ENCODE results near the gene CCDC60. TPM values are rescaled to one million over a fixed set of nuclear protein-coding genes. Genes with fewer than 3 reads are reported as not detected.
"Not testable (repeated sequence)": the region's sequence is repeated elsewhere in the genome, so short reads cannot be mapped to it uniquely, and the experiment has no call there.

CCDC60 gene
- total RNA-seq, 1 donor = not detected

DNA sequence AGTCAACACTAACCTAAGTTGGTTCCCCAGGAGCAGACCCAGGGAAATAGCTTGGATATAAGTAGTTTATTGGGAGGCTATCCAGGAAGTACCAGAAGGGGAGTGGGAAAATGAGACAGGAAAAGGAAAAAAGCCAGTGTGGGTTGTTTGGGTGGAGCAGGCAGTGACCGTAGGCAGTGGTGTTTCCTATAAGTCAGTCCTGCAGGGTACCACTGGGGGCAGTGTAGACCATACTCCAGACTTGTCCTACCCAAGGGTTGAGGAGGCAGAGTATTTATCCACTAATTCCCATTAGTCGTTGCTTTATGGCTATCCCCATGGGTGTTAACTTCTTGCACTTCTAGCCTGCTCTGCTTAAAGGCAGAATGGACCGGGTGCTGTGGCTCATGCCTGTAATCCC, 6.4 kb upstream of the CCDC60 start:
- DNase-seq (ENCODE audit: low read depth in 2 of 3, low spot score in 2 of 3) = no peak

DNA sequence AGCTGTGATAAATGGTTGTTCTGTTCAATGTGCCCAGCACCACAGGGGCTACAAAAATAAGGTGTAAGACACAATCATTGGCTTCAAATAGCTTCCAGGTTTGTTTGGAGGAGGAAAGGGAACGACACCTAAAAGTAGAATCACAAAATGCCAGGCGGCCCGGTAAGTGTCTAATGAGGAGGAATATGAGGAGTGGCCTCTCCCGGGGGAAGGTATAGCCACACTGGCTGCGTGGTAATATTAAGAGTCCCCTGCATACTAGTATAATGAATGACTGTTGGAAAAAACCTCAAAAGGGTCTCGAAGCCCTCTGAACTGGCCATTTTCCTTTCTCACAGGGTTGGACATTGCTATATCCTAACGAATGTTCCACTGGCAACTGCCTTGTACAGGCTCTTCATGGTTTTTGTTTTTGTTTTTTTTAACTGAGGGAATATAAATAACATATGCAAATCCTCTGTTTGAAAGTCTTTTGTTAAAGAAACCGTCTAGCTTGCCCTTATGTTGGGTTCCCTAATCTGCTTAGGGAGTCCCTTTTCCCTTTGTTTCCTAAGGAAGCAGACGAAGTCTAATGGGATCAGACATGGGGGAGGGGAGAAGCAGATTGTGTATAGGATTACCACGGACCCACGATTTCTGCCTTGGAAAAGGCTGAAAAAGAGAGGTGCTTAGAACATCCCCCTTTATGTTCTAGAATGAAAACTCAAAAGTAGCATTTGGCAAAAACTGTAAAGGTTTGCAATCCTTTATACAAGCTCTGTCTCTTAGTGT, 4.2 kb downstream of the CCDC60 start:
- DNase-seq (ENCODE audit: low read depth in 2 of 3, low spot score in 2 of 3) = no peak

DNA sequence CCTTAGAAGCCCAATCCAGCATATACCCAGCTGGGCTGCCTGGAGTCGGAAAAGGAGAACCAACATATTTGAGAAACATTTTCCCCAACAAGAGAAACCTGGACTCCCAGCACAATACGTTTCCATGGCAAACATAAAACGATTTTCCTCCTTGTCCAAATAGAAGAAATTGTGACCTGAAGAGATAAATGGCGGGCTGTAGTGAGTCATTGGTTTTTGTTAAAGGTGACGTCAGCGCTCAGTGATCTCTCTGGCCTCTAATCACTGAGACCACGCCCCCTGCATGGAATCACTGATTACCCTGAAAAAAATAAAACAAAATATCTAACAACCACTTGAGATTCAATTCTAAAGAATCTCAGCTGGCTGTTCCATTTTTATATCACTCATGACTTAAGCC, 6.0 kb downstream of the CCDC60 start:
- no peak for DNase-seq (ENCODE audit: low read depth in 2 of 3, low spot score in 2 of 3)

DNA sequence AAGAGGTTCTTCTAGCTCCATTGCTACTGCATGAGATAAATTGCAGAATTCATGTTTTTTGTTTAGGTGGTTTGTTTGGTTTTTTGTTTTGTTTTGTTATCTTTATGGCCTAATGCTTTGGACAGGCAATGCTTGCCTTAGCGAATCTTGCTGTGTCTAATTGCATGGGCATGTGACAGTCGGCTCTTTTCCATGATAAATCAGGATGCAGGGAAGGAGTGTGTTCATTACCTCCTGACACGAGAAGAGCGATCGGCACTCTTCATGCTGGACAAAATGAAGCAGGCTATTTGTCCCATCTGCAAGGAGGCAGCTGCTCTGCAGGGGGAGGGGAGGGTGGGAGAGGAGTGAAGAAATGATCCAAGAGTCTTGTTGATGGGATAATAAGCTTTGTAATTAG, 6.5 kb downstream of the CCDC60 start:
- DNase-seq (ENCODE audit: low read depth in 2 of 3, low spot score in 2 of 3) = no peak

DNA sequence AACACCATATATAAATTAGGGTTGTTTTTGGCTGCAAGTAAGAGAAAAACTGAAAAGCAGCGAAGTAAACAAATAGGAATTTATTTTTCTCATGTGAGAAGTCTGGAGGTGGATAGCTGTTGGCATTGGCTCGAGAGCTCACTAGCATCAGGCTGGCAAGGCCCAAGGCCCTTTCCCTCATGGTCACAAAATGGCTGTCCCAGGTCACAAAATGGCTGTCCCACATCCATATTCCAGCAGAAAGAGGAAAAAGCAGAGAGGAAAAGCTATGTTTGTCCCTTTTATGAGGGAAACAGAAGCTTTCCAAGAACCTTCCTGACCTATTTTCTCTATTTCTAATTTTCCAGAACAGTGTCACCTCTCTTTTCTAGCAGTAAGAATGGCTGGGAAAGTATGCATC, 7.5 kb downstream of the CCDC60 start:
- no peak for DNase-seq (ENCODE audit: low read depth in 2 of 3, low spot score in 2 of 3)

DNA sequence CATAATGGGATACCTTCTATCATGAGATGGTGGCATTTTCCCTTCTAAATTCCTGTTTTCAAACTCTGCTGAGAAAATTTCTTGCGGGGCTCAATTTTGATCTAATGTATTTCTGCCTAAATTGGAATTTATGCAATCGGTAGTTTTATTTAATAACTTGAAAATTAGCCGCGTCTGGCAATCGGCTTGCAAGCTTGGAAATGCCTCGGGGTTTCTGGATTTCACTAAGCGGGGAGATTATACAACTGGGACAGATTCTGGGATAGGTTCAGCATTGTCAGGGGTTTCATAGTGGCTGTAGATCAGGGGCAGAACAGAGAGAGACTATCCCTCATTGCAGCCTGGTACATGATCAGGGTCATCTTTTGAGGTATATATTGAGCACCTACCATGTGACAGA, 8.6 kb downstream of the CCDC60 start:
- DNase-seq (ENCODE audit: low read depth in 2 of 3, low spot score in 2 of 3) = no peak

DNA sequence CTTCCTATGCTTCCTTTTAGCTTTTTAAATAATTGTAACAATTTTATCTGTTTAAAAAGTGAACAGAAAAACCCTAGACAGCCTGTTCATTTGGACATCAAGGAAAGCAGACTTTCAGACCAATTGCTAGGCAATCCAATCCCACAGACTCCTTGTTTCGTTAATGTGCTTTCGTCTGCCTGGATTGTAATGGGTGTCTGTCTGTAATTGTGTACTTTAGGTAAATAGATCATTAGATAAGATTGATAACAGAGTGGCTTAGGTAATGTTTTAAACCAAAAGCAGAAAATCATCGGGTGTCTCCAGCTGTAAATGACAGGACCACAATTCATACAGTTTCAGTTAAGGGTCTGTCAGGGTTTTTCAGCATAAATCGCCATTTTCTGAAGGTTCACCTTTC, 19.6 kb downstream of the CCDC60 start:
- DNase-seq (ENCODE audit: low read depth in 2 of 3, low spot score in 2 of 3) = no peak

DNA sequence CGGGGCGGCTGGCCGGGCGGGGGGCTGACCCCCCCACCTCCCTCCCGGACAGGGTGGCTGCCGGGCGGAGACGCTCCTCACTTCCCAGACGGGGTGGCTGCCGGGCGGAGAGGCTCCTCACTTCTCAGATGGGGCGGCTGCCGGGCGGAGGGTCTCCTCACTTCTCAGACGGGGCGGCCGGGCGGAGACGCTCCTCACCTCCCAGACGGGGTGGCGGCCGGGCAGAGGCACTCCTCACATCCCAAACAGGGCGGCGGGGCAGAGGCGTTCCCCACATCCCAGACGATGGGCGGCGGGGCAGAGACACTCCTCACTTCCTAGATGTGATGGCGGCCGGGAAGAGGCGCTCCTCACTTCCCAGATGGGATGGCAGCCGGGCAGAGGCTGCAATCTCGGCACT, 25.8 kb downstream of the CCDC60 start:
- DNase-seq (ENCODE audit: low read depth in 2 of 3, low spot score in 2 of 3) = not testable (repeated sequence)

DNA sequence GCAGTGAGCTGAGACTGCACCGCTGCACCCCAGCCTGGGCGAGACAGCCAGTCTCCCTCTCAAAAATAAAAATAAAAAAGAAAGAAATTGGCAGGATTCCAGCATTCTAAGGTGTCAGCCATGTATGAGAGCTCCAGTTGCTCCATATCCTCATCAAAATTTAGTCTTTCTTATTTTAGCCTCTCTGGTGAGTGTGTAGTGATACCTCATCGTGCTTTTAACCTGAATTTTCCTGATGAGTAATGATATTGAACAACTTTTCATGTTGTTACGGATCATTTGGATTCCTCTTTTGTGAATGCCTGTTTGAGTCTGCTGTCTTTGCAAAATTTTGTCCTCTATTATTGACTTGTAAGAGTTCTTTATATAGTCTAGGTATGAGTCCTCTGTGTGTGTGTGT, 28.5 kb downstream of the CCDC60 start:
- DNase-seq (ENCODE audit: low read depth in 2 of 3, low spot score in 2 of 3) = no peak

DNA sequence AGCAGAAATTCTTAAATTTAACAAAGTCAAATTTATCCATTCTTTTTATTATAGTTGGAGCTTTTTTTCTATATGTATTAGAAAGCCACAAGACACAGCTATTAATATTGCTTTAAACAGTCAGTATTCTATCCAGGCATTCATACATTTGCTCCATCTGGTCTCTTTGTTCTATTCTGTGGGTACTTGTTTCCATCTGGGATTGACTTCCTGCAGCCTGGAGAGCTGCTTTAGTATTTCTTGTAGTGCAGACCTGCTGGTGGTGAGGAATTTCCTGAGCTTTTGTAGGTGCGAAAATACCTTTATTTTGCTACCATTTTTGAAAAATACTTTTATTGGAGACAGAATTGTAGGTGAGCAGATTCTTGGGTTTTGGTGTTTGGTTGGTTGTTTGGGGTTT, 29.0 kb downstream of the CCDC60 start:
- no peak for DNase-seq (ENCODE audit: low read depth in 2 of 3, low spot score in 2 of 3)

DNA sequence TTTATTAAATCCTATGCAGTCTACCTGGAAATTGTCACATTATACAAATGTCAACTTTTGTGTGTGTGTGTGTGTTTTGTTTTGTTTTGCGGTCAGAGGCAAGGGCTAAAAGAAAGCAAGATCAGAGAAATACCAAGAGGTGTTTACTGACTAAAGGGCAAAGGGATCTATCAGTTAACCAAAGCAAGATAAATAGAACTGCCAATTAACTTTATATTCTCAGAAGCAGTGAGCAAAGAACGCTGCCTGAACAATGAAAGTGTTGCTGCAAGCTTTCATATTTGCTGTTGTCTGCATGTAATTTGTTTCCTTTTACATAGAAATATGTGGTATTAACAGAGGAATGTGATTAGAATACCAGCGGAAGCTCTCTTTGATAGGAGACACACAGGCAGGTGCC, 30.9 kb downstream of the CCDC60 start:
- no peak for DNase-seq (ENCODE audit: low read depth in 2 of 3, low spot score in 2 of 3)

DNA sequence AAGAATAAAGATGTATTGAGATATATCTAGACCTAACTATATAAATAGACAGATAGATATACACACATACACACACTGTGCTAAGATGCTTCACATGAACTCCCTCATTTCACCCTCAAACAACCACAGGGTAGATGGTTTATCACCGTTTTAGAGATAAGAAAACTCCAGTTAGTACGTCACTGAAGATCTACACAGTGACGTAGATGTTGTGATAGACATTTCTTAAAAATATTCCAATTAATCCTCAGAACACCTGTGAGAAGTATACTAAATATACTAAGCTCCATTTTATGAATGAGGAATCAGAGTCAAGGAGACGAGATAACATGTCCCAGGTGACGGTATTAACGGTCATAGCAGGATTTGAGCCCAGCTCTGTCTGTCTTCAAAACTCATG, 31.5 kb downstream of the CCDC60 start:
- DNase-seq (ENCODE audit: low read depth in 2 of 3, low spot score in 2 of 3) = no peak

DNA sequence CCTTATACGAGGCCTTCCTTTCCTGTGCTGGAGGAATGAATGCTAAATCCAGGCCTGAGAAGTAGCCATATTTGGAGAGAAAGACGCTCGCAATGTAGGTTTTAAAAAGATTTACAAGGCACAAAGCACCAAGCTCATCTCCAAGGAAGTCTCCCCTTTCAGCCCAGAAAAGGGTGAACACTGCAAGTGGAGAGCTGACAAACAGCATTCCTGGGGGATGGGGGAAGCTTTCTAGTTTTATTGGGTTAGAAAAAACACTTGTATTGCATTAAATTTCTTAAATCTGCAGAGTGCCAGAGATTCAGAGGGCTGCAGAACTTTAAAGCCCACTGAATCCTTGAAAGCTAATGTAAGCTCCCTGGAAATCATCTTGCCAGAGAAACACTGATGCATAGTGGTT, 34.6 kb downstream of the CCDC60 start:
- no peak for DNase-seq (ENCODE audit: low read depth in 2 of 3, low spot score in 2 of 3)

DNA sequence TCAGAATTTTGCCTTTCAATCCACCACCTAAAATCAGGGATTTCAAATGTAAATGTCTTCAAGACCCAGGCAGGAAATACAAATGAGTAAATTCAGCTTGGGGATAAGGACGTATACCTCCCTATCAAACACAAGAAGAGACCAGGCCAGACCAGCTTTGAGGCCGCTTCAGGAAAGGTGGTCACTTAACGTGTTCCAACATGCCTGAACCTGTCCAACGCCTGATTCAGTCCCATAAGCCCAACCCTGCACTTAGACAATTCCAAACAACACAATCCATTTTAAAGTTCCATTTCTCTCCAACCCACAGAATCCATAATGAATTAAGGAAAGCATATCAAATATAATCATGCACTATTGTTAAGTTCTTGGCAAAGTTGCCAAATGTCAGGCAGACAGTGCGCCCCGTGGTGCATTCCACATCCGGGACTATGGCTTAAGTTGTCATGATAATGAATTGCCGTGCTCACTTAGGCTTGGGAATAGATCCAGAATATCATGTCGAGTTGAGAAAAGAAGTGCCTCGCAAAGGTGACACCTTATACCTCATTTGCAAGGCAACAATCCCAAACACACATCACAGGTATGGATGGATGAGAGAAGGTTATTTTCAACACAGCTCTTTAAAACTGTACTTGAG, 35.5 kb downstream of the CCDC60 start:
- DNase-seq (ENCODE audit: low read depth in 2 of 3, low spot score in 2 of 3) = no peak

DNA sequence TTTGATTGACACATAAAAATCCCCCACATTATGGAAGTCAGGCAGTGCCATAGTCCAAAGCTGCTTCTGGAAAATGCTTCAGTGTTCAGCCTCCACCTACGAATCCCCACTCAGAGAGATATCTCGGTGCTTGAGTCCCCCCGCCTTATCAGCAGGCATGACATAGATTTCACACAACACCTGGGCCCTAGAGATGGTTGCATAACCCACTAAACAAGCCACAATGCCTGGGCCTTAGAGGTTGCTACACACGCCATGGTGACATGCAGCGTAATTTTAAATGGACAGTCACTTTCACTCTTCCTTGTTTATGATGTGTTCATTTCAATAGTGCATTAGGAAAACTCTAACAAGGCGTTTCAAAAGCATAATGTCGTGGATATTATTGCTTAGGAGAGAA, 38.0 kb downstream of the CCDC60 start:
- no peak for DNase-seq (ENCODE audit: low read depth in 2 of 3, low spot score in 2 of 3)

DNA sequence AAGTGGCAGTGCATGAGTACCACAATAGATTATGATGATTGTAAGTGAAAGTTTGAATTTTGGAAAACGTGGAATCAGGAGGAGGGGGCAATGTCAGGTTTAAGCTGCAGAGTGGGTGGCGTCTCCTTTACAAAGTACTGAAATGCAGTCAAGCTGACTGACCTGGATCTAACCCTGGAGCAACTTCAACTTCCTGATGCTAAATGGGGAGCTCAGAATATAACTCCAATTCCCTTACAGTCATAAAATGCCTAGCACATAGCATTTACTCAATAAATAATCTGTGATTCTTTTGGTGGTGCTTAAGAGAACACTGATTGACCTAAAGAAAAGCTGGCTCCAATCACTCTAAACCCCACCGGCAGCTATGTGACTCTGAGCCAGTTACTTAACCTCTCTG, 38.5 kb downstream of the CCDC60 start:
- no peak for DNase-seq (ENCODE audit: low read depth in 2 of 3, low spot score in 2 of 3)

DNA sequence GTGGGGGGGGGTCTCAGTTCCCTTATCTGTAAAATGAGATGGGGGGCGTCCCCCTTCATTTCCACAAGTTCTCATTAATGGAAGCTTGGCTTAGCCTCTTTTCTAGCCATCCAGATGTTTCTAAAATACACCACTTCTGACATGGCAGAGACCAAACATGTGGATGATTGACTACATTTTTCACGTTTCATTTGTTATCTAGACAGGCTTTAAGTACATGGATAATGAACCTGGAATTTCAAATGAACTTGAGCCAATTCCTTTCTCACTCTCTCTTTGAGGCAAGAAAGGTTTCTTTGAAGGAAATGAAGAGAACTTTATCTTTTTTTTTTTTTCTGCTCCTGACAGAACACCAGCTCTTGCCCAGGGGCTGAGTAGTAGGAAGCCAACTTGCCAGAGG, 39.1 kb downstream of the CCDC60 start:
- DNase-seq (ENCODE audit: low read depth in 2 of 3, low spot score in 2 of 3) = no peak

DNA sequence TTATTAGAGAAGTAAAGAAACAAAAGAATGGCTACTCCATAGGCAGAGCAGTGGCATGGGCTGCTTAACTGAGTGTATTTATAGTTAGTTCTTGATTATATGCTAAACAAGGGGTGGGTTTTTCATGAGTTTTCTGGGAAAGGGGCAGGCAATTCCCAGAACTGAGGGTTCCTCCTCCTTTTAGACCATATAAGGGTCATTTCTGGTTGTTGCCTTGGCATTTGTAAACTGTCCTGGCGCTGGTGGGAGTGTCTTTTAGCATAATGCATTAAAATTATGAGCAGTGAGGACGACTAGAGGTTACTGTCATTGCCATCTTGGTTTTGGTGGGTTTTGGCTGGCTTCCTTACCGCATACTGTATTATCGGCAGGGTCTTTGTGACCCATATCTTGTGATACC, 40.1 kb downstream of the CCDC60 start:
- DNase-seq (ENCODE audit: low read depth in 2 of 3, low spot score in 2 of 3) = no peak

DNA sequence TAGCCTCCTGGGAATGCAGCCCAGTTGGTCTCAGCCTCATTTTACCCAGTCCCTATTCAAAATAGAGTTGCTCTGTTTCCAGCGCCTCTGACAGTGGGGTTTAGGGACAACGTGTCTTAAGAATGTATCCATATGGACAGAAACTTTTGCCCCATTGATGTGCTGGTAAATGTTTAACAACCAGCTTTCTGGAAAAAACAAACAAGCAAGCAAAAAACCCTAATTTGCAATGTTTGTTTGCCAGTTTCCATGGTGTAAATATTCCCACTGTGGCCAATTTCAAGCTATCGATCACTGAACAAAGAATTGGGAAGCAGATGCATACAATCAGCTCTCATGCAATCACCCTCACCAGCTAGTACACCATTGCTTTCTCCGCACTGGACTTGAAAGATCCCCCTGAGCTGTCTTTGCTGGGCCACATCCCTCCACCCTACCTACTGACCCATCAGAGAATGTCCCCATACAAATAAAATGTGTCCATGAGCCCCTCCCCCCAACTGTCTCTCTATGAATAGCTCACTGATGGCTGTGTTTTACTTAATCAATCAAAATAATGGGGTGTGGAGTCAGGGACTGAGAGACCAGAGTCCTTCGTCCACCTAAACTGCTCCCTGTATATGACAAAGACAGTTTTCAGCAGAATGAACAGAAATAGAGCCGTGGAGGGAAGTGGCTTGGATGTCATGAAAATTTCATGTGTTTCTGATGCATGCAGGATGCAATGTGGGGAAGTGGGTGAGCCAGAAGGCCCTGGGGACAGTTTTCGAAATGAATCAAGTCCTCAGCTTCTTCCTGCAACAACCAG, 40.8 kb downstream of the CCDC60 start:
- DNase-seq (ENCODE audit: low read depth in 2 of 3, low spot score in 2 of 3) = no peak

DNA sequence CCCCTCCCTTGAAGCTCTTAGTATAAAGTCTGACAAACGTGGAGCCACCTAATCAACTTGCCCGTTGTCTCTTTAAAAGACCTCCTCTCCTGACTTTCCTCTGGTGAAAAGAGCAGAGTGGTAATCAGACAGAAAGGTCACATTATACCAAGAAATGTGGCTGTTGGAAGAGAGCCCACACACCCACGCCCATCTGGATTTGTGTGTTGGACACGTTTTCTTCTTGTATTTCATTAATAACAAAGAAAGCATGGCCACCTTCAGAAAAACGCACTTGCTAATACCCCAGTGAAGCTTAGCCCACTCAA, 41.3 kb downstream of the CCDC60 start:
- no peak for DNase-seq (ENCODE audit: low read depth in 2 of 3, low spot score in 2 of 3)

DNA sequence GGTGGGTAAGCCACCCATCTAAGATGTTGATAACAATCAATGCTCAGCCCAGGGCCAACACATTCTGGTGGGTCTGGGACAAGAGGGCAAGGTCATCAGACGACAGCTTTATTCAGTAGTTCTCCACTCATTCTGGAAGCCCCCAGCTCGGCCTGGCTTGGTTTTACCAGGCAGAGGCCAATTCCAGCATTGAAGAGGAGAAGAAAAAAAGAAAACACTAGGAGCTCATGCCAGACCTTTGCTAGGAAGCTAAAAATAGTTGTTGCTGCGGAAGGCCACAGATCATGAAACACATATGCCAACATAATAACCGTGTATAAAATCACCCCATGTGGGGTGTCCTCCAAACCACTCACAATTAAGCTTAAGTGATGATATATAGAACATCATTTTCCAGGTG, 44.4 kb downstream of the CCDC60 start:
- DNase-seq (ENCODE audit: low read depth in 2 of 3, low spot score in 2 of 3) = no peak

Data from hematopoietic multipotent progenitor cell (in vitro differentiated cells).